Panc1 (cell line): ENCODE measurements around the gene RMRP.

Experiments used
- POLR2AphosphoS5 ChIP-seq: IDR thresholded peaks from 2 replicates; pipeline ENCODE4 v1.6.1; 2012; ENCODE audit warnings: mild to moderate bottlenecking, low read depth, low read length, moderate library complexity
- TF ChIP-seq, protein P1 (sequence below): fragments of 450-650 bp; IDR thresholded peaks from 2 replicates; pipeline ENCODE4 v1.5.1; 2017; ENCODE audit warnings: mild to moderate bottlenecking

DNA sequence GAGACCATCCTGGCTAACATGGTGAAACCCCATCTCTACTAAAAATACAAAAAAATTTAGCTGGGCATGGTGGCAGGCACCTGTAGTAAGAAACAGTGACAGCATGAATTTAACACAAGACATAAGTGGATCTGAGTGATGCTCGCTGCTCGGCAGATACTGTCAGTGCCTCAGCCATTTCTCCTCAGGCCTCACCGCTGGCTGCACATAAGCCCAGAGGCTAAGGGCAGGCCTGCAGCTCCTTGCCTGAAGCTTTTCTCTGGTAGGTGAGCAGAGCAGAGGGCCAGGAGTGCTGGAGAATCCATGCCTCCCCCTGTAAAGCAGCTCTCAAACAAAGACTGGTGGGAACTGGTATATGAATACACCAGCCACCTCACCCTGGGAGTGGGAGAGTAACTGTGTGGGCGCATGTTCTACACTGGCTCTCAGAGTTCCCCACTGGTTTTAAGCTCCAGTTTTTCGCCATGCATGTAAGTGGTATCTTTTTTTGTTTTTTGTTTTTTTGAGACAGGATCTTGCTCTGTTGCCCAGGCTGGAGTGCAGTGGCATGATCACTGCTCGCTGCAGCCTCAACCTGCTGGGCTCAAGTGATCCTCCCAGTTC, 29.3 kb downstream of the RMRP start:
- TF ChIP-seq, protein P1, sequence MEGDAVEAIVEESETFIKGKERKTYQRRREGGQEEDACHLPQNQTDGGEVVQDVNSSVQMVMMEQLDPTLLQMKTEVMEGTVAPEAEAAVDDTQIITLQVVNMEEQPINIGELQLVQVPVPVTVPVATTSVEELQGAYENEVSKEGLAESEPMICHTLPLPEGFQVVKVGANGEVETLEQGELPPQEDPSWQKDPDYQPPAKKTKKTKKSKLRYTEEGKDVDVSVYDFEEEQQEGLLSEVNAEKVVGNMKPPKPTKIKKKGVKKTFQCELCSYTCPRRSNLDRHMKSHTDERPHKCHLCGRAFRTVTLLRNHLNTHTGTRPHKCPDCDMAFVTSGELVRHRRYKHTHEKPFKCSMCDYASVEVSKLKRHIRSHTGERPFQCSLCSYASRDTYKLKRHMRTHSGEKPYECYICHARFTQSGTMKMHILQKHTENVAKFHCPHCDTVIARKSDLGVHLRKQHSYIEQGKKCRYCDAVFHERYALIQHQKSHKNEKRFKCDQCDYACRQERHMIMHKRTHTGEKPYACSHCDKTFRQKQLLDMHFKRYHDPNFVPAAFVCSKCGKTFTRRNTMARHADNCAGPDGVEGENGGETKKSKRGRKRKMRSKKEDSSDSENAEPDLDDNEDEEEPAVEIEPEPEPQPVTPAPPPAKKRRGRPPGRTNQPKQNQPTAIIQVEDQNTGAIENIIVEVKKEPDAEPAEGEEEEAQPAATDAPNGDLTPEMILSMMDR = no peak
- no peak for TF ChIP-seq POLR2AphosphoS5
